Epidermal melanocyte (primary cell): ENCODE measurements around the gene SGCA.
A peak's percentile ranks its signal among the peaks of the same experiment; 100 is the strongest.

Source experiments
- DNase-seq: peaks from one replicate; pipeline ENCODE4 v3.0.0; 2011; ENCODE audit warnings: low spot score; ENCODE audit not compliant: insufficient read length

Gene SGCA

GRCh38 chr17:50134206-50135110, 31.3 kb upstream of the SGCA start:
- no peak for DNase-seq

DNA sequence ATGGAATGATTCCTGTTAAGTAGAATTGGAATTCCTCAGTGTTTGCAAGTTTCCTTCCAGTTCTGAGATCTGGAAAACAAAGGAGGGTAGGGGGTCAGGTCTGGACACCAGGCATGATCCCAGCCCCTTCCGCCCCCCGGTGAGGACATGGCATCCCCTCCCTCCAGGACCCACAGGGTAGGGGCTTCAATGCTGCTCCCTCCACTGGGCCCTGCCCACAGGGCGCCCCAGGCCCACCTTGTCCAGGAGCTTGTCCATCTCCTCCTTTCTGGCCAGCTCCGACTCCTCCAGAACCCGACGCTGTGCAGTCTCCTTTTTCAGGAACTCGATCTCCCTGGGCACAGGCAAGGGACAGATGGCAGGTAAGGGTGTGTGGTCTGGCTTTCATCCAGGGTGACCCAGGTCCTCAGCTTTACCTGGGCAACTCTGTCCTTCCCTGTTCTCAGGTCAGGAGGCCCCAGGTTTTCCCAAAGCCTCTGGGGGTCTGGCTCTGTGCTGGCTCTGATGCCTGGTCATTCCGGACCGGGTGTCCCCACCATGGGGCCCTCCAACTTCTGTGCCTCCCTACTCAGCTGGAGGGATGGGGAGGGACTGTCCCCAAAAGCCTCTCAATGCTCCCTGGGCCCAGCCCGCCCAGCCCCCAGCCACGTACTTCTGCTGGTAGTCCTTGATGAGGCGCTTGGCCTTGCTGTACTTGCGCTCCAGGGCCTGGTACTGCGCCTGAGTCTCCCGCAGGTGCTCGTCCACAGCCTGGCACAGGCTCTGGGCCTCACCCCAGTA, 30.3 kb upstream of the SGCA start:
- no peak for DNase-seq

GRCh38 chr17:50136096-50136687, 29.6 kb upstream of the SGCA start:
- DNase-seq, result no peak

DNA sequence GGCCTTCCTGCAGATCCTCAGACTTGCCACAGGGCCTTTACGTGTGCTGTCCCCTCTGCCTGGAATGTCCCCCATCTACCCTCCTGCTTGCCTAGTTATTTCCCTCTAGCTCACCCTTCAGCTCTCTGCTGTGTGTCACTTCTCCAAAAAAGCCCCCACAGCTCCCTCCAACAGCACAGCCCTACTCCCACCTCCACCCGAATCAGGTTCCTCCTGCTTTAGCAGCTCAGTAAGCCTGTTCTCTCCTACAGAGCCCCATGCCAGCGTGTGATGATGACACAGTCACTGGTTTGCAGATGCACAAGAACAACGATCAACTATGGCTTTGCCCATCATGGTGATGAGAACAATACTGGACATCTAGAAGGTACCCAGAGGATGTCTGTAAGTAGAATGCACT, 28.8 kb upstream of the SGCA start:
- no peak for DNase-seq

DNA sequence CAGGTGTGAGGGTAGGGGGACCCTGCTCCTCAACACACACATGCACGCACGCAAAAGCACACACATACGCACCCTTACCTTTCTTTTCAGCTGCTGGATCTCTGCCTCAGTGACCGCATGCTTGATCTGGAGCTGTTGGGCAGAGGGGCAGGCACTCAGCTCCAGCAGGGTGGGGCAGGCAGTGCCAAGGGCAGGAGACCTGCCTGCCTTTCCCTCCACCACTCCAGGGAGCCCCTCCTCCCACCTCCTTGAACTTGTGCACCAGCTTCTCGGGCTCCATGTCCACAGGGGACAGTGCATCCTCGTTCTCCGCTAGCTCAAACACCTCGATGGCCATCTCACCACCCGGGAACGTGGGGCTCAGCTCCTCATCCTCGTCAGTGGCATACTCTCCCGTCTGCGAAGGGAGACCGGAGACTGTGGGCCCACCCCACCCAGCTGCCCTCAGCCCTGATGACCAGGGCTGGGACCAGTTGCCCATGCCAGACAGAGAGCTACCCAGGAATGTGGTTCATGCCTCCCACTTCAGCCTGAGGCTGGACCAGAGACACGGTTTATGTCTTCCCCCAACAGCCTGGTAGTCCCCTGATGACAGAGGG, 26.5 kb upstream of the SGCA start:
- no peak for DNase-seq

- DNase-seq, result peak; percentile 88
These were observed 25.6 kb upstream of the SGCA start for GRCh38 chr17:50139950-50140885.

GRCh38 chr17:50141026-50141744, 24.6 kb upstream of the SGCA start:
- no peak for DNase-seq

- no peak for DNase-seq
These were observed 24.1 kb upstream of the SGCA start for GRCh38 chr17:50141745-50142110.

GRCh38 chr17:50143461-50144176, 22.2 kb upstream of the SGCA start:
- no peak for DNase-seq

DNA sequence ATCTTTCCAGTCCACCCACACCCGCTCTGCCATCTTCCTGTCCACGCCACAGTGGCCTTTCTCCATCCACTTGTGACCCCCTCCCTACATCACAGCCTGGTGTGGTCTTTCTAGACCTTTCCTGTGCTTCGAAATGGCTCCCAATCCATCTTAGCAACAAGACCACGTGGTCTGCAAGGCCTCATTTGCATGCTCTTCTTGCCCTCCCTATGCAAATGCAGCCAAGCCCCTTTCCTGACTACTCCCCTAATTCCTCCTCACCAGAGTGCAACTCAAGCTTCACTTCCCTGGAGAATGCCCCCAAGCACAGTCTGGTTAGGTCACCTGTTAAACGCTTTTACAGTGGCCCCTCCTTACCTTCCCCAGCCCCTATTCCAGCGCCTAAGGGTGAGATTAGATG, 21.4 kb upstream of the SGCA start:
- DNase-seq, result no peak

- DNase-seq, result no peak
These were observed 20.8 kb upstream of the SGCA start for GRCh38 chr17:50144845-50145531.

DNA sequence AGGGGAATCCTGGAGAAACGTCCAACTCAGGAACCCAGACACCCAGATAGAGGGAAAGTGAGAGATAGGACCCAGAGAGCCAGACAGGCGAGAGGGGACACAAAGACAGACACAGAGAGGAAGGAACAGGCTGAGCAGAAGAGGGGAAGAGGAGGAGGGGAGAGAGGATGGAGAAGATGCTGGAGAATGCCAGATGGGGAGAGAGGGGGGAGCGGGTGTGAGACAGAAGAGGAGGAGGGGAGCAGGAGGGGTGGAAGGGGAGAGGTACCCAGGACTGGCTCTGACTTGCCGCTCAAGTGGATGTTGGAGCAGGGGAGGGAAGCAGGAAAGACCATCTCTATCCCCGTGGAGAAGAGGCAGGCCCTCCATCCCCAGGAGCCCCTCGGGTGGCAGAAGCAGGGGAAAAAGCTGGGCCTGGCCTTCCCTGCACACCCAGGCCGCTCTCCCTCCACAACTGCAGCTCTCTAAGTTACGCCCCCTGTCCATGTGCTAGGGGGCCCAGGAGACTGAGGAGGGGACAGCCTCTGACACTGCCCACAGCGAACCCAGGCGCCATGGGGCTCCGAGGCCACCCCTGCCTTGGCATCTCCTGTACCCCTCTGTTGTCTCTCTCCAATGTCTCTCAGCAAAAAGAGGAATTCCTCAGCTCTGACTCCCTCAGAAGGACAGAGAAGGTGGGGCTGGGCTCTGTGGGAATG, 20.1 kb upstream of the SGCA start:
- DNase-seq, result no peak

DNA sequence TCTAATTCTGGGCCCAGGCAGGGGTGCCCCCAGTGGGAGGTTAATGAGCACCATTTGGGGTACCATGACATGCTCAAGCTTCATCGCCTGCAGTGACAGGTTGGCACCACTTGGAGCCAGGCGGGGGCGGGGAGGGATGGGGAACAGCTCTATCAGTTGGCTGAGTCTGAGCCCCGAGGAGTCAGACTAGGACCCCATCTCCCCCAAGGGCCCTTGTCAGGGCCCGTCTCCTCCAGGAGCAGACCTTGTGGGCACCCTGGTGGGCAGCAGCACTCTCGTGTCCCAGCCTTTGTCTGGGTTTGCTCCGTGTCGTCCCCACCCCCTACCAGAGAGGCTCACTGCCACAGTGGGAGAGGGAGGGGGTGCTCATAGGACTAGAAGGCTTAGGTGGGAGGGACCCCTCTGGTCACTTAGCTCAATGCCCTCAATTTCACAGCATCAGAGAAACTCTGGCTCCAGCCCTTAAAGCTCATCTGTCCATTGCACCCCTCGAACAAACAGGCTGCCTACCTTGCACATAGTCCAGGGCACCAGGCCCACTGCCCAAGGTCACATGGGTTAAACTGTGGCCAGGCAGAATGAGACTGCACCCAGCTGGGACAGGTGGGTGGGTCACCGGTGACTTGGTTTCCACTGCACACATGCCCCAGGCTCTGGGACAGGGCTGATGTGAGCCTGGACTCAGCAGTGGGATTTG, 19.4 kb upstream of the SGCA start:
- no peak for DNase-seq

GRCh38 chr17:50146927-50147665, 18.7 kb upstream of the SGCA start:
- DNase-seq, result no peak

- DNase-seq, result no peak
These were observed 18.0 kb upstream of the SGCA start for GRCh38 chr17:50147841-50148225.

- DNase-seq, result no peak
These were observed 17.3 kb upstream of the SGCA start for GRCh38 chr17:50148226-50149090.
